Measurements from ENCODE around the gene TRPM5.

- TF ChIP-seq CTCF (IDR thresholded peaks at IDR 0.05): no peak
- TF ChIP-seq POLR2A (IDR thresholded peaks at IDR 0.05): no peak
These were observed 21.7 kb downstream of the TRPM5 start for GRCh38 chr11:2422461-2423156.

All from testis (tissue), 2 donors.